NCI-H1694 (cell line): Measurements from ENCODE around the gene SPAG9.

Experiments used
- DNase-seq: peaks from one replicate; lab custom pipeline; 2025; lab: John Stamatoyannopoulos, UW

SPAG9 gene

GRCh38 chr17:50938821-50939541 lies 181.7 kb downstream of the SPAG9 start:
- no peak for DNase-seq

- DNase-seq = no peak
Observed at GRCh38 chr17:50935996-50936266, 184.7 kb downstream of the SPAG9 start.

GRCh38 chr17:50935221-50935995 lies 185.3 kb downstream of the SPAG9 start:
- DNase-seq = no peak

- peak; percentile 94 for DNase-seq
Observed at GRCh38 chr17:50934672-50935220, 185.9 kb downstream of the SPAG9 start.

GRCh38 chr17:50934161-50934560 lies 186.5 kb downstream of the SPAG9 start:
- DNase-seq = no peak

- DNase-seq = peak; percentile 98
Observed at GRCh38 chr17:50931144-50931908, 189.3 kb downstream of the SPAG9 start.

GRCh38 chr17:50928646-50929045 lies 192.0 kb downstream of the SPAG9 start:
- DNase-seq = no peak

GRCh38 chr17:50927287-50927686 lies 193.4 kb downstream of the SPAG9 start:
- DNase-seq = no peak

- DNase-seq = no peak
Observed at GRCh38 chr17:50926523-50926922, 194.1 kb downstream of the SPAG9 start.

GRCh38 chr17:50925296-50925891 lies 195.3 kb downstream of the SPAG9 start:
- no peak for DNase-seq

GRCh38 chr17:50924800-50925199 lies 195.9 kb downstream of the SPAG9 start:
- DNase-seq = no peak

GRCh38 chr17:50924300-50924699 lies 196.4 kb downstream of the SPAG9 start:
- DNase-seq = no peak

GRCh38 chr17:50923611-50924010 lies 197.1 kb downstream of the SPAG9 start:
- DNase-seq = no peak

GRCh38 chr17:50922721-50923405 lies 197.8 kb downstream of the SPAG9 start:
- no peak for DNase-seq

- no peak for DNase-seq
Observed at GRCh38 chr17:50922107-50922506, 198.6 kb downstream of the SPAG9 start.

- no peak for DNase-seq
Observed at GRCh38 chr17:50920891-50921586, 199.6 kb downstream of the SPAG9 start.

- DNase-seq = no peak
Observed at GRCh38 chr17:50920041-50920410, 200.6 kb downstream of the SPAG9 start.

- DNase-seq = peak; percentile 94
Observed at GRCh38 chr17:50919321-50920040, 201.2 kb downstream of the SPAG9 start.

GRCh38 chr17:50918933-50919296 lies 201.8 kb downstream of the SPAG9 start:
- DNase-seq = no peak
